ENCODE measurements around the gene CFAP20DC.
"Not testable (repeated sequence)": the region's sequence is repeated elsewhere in the genome, so short reads cannot be mapped to it uniquely, and the experiment has no call there.

Gene CFAP20DC

GRCh38 chr3:58864480-58864879 lies 185.3 kb downstream of the CFAP20DC start:
- DNase-seq: no peak

GRCh38 chr3:58863206-58863605 lies 186.6 kb downstream of the CFAP20DC start:
- peak in 1 of 5 experiments; percentile 24 for DNase-seq

GRCh38 chr3:58861551-58861950 lies 188.3 kb downstream of the CFAP20DC start:
- no peak for DNase-seq

DNA sequence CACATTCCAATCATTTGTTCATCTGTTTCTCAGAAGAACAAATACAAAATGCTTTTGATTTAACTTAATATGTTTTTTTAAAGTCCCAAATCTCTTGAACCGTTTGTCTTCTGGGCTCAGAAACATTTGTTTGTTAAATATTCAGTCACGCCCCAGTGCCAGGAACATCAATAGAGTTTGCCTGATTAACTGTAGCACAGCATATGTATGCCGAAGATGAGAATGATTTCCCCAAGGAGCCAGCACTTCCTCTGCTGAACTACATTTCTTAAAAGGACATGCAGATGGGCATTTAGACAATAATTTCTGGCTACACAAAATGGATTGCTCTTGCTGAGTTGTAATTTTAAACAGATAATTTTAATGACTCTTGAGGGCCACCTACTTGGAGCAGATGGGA lies 191.7 kb downstream of the CFAP20DC start:
- no peak for DNase-seq

DNA sequence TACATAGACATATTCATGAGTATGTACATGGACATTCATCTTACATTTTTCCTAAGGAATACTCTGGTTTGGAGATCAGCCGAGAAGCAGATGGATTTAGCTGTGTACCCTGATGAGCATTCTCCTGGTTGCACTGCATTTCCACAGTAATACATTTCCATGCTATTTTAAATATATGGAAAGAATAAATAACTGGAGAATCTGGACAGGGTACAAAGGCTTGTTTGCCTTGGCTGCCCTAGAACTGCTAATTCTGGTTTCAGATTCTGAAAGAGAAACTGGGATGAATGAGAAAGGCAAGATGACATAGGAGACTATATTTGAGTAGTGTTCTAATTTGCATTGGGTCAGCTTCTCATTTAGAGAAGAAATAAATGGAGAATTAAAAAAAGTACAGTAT lies 192.4 kb downstream of the CFAP20DC start:
- no peak for DNase-seq

GRCh38 chr3:58848826-58849225 lies 201.0 kb downstream of the CFAP20DC start:
- no peak for DNase-seq

GRCh38 chr3:58842050-58842747 lies 207.6 kb downstream of the CFAP20DC start:
- not testable (repeated sequence) for DNase-seq

DNA sequence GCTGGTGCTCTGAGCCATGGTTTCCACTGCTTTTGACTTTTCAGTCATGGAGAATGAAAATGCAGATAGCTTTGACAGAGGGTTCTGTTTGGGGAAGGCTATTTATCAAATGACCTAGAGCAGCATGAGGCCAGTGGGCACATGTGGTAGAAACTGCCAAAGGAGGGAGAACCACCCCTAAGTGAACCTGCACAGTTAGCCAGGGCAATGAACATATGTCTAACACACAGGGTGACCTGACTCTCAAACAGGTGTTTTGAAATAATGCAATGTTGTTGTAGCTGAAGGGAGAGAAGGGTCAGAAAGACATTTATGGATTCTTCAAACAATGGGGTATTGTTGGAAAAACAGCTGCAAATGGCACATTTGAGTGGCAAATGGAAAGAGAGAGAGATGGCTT lies 208.9 kb downstream of the CFAP20DC start:
- no peak for DNase-seq

DNA sequence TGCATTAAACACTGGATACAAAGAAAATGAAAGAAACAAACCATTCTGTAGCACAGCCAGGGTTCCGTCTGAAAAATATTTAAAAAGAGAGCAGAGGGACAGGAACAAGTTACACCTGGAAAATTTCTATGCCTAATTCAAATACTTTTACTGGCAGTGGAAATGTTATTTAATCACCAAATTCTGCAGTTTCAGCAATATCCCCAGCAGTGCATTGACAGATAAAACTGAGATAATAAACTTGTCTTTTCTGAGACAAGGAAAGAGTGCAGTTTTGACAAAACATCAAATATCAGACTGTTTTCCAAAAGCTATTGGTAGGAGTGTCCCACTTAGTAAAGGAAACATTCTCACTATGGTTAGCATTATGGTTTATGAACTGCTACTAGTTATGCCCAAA lies 209.9 kb downstream of the CFAP20DC start:
- DNase-seq: no peak

DNA sequence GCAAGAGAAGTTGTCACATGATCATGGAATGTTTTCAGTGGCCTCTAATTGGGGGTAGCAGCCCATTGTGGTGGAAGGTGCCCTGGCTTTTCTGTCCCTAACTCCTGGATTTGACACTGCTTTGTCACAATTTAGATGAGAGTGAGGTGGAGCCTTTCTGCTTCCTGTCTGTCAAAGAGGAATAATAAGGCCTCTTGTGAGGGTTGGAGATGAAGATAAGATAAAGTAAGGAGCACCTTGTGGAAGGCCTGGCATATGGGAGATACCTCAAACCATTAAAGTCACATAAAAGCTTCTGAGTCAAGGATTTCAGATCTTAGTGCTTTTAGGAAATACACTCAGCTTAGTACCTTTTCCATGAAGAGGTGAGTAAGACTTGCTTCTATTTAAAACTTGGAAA lies 210.6 kb downstream of the CFAP20DC start:
- no peak for DNase-seq

GRCh38 chr3:58837856-58838255 lies 212.0 kb downstream of the CFAP20DC start:
- no peak for DNase-seq

DNA sequence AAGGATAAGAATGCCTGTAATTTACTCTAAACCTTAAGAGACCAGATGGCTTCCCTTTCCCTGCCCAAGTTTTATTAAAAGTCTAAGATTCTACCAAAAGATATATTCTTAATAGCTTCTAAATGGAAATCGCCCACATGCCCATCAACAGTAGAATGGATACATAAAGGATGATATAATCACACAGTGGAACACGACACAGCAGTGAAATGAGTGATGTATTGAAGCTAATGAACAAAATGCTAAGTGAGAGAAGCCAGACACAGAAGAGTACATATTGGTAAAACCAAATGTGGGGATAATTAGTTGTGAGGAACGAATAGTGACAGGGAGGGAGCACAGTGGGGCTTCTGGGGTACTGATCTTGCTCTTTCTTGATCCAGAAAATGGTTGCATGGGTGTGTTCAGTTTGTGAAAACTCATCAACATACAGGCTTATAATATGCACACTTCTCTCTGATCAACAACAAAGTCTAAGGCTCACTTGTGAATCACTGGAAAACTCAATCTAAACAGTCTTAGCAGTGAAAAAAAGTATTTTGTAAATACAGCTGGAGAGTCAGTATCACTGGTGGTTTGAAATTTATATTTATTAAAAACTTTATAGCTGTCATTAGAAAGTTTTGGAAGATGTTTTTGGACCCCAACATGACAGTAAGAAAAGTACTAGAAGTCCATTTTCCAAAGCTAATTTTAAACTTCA lies 212.5 kb downstream of the CFAP20DC start:
- DNase-seq: no peak

DNA sequence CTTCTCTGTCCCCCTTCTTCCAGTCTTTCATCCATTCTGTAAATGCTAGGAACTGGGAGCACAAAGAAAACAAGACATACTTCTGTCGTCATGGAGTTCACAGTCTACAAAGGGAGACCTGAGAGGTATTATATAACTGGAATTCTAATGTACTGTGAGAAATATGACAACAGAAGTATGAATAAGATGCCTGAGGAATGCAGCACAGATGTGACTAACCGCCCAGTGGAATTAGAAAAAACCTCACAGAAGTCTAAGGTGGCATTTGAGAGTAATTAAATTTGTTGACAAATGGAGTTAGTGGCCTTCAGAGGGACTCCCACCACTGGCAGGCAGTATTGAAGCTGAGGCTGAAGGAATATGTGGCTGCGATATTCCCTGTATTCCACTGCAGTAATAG lies 214.7 kb downstream of the CFAP20DC start:
- no peak for DNase-seq

- DNase-seq: no peak
These were observed 216.3 kb downstream of the CFAP20DC start for GRCh38 chr3:58833491-58833890.

GRCh38 chr3:58829321-58830000 lies 220.4 kb downstream of the CFAP20DC start:
- no peak for DNase-seq

- no peak for DNase-seq
These were observed 225.0 kb downstream of the CFAP20DC start for GRCh38 chr3:58824777-58825176.

GRCh38 chr3:58824285-58824684 lies 225.5 kb downstream of the CFAP20DC start:
- DNase-seq: peak in 2 of 5 experiments; percentile 5 to 27

GRCh38 chr3:58806551-58807244 lies 243.1 kb downstream of the CFAP20DC start:
- not testable (repeated sequence) for DNase-seq

- no peak for DNase-seq
These were observed 244.9 kb downstream of the CFAP20DC start for GRCh38 chr3:58804914-58805313.

DNA sequence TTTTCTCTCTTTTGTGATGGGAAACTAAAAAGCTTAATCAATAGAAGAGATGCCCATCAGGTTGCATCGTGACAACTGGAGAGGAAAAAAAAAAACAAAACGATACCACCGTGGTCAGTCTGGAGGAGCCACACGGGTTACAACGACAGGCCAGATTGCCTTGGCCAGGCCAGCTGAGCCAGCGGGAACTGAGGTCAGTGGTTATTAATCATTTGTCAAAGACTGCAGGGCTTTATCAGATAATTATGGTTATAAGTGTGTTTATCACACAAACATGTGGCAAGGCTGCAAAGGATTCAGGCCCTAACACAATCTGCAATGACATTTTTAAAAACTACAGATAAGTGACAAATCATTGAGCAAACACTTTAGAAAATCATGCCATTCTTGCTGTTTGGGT lies 248.3 kb downstream of the CFAP20DC start:
- DNase-seq: no peak

DNA sequence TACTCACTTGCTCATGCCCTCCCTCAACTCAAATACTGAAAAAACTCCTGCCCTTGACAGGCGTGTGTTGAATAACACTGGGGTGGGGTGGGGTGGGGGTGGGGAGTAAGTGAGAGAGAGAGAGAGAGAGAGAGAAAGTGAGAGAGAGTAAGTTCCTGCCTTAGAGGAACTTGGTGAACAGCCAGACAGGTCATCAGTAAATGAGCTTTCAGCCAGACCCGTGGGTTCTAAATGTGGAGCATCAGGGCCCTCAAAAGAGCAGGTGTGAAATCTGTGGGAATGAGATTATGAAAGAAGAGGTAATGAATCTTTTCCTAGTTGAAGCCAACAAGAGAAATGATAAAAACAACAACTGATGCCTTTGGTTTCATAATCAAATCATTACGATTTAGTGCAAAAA lies 248.9 kb downstream of the CFAP20DC start:
- no peak for DNase-seq

DNA sequence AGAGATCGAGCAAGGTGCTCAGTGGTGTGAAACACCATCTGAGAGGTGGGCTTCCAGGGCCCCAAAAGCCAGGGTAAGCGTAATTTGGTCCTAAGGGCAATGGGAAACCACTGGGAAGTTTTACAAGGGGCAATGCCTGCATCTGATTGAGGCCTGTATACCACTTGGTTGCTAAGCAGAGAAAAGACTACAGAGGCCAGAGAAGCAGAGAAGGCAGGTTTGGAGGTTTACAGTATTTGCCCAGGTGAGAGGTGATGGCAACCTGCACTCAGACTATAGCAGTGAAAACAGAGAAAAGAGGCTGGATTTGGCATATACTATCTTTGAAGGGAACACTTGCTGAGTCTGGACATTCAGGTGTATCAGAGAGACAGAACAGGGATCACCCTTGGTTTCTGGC lies 249.8 kb downstream of the CFAP20DC start:
- DNase-seq: no peak

- no peak for DNase-seq
These were observed 250.6 kb downstream of the CFAP20DC start for GRCh38 chr3:58799271-58799670.
